Measurements from ENCODE around the gene DYSF.

Gene DYSF

GRCh38 chr2:71530641-71531332 lies 77.4 kb downstream of the DYSF start:
- TF ChIP-seq POLR2AphosphoS5 (IDR thresholded peaks at IDR 0.05; ENCODE audit: low read depth, low read length) (no peak), REST (IDR thresholded peaks at IDR 0.05; ENCODE audit: insufficient read depth in 1 of 2, low read depth in 2 of 2, low read length in 2 of 2) (no peak), FOXP2 (optimal IDR thresholded peaks at IDR 0.05; ENCODE audit: borderline replicate concordance, extremely low read depth, extremely low read length, insufficient read depth) (no peak), TAF1 (IDR thresholded peaks at IDR 0.05; ENCODE audit: borderline replicate concordance, insufficient read depth, low read length) (no peak), SIN3A (IDR thresholded peaks at IDR 0.05; ENCODE audit: borderline replicate concordance, insufficient read depth, low read length) (no peak)

GRCh38 chr2:71531522-71532047 lies 78.2 kb downstream of the DYSF start:
- no peak for TF ChIP-seq SIN3A (IDR thresholded peaks at IDR 0.05; ENCODE audit: borderline replicate concordance, insufficient read depth, low read length)

GRCh38 chr2:71532327-71532726 lies 79.0 kb downstream of the DYSF start:
- TF ChIP-seq SIN3A (IDR thresholded peaks at IDR 0.05; ENCODE audit: borderline replicate concordance, insufficient read depth, low read length) (no peak), TAF1 (IDR thresholded peaks at IDR 0.05; ENCODE audit: borderline replicate concordance, insufficient read depth, low read length) (no peak), POLR2AphosphoS5 (IDR thresholded peaks at IDR 0.05; ENCODE audit: low read depth, low read length) (no peak), REST (IDR thresholded peaks at IDR 0.05; ENCODE audit: insufficient read depth in 1 of 2, low read depth in 2 of 2, low read length in 2 of 2) (no peak), FOXP2 (optimal IDR thresholded peaks at IDR 0.05; ENCODE audit: borderline replicate concordance, extremely low read depth, extremely low read length, insufficient read depth) (no peak)

DNA sequence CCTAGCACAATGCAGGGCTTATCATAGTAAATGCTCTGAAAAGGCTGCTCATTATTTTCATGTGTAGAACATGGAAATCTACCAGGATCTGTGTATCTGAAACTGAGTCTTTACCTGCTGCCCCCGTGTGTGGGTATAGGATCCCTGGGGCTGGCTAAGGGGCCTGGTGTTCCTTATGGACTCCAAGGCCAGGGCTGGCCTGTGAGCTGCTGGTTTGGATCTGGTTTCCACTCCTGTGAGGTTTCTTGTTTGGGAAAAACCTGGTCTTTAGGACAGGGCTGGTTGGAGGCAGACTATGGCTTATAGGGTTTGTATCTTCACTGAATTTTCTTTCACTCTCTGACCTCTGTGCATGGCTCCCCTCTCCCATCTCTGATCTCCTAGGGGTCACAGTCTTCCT lies 80.8 kb downstream of the DYSF start:
- TF ChIP-seq REST (IDR thresholded peaks at IDR 0.05; ENCODE audit: insufficient read depth in 1 of 2, low read depth in 2 of 2, low read length in 2 of 2) (no peak), POLR2AphosphoS5 (IDR thresholded peaks at IDR 0.05; ENCODE audit: low read depth, low read length) (no peak), TAF1 (IDR thresholded peaks at IDR 0.05; ENCODE audit: borderline replicate concordance, insufficient read depth, low read length) (no peak), SIN3A (IDR thresholded peaks at IDR 0.05; ENCODE audit: borderline replicate concordance, insufficient read depth, low read length) (no peak), FOXP2 (optimal IDR thresholded peaks at IDR 0.05; ENCODE audit: borderline replicate concordance, extremely low read depth, extremely low read length, insufficient read depth) (no peak)

GRCh38 chr2:71534826-71535225 lies 81.5 kb downstream of the DYSF start:
- TF ChIP-seq FOXP2 (optimal IDR thresholded peaks at IDR 0.05; ENCODE audit: borderline replicate concordance, extremely low read depth, extremely low read length, insufficient read depth) = no peak
- no peak for TF ChIP-seq POLR2AphosphoS5 (IDR thresholded peaks at IDR 0.05; ENCODE audit: low read depth, low read length)
- no peak for TF ChIP-seq REST (IDR thresholded peaks at IDR 0.05; ENCODE audit: insufficient read depth in 1 of 2, low read depth in 2 of 2, low read length in 2 of 2)
- no peak for TF ChIP-seq SIN3A (IDR thresholded peaks at IDR 0.05; ENCODE audit: borderline replicate concordance, insufficient read depth, low read length)
- no peak for TF ChIP-seq TAF1 (IDR thresholded peaks at IDR 0.05; ENCODE audit: borderline replicate concordance, insufficient read depth, low read length)

All from PFSK-1 (cell line).